GM13977 (cell line): ENCODE measurements around the gene RNF150.

Source experiments
- DNase-seq: peaks from one replicate; pipeline ENCODE4 v3.0.0; 2012; ENCODE audit warnings: low spot score
- CTCF ChIP-seq: IDR thresholded peaks from 2 replicates; pipeline ENCODE4 v1.5.1; 2012; ENCODE audit warnings: mild to moderate bottlenecking, control low read depth; ENCODE audit not compliant: insufficient read depth; ENCODE audit errors: extremely low read depth, missing control alignments
- in situ Hi-C: fragments of 300-500 bp; cut with MboI; formaldehyde crosslinking; loops from one replicate; pipeline ENCODE4 v1.12.0; 2022; ENCODE audit warnings: low sequenced_read_pairs, low pct_unique_long_range_greater_than_20kb, mixed read lengths, inconsistent platforms; ENCODE audit not compliant: unreplicated experiment

RNF150 gene

DNA sequence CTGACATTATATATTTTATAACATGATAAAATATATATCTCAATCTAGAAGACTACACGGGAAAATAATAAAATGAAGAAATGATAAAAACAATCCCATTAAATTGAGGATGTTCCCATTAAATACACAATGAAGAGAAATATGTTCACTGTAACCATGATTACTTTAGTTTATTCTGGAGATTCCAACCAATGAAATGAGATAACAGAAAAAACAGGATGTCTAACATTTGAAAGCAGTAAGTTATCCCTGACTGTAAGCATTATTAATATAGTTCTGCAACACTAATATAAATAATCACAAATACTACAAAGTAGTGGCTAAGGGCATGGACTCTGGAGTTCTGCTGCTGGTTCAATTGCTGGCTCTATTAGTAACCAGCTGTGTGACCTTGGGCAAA is 169.4 kb downstream of the RNF150 start:
- in situ Hi-C loops, result no loop called here
- TF ChIP-seq CTCF, result no peak
- no peak for DNase-seq

- in situ Hi-C loops, result no loop called here
- no peak for DNase-seq
- no peak for TF ChIP-seq CTCF
Observed at GRCh38 chr4:140955641-140956040, 177.6 kb downstream of the RNF150 start.

GRCh38 chr4:140952717-140953116 is 180.6 kb downstream of the RNF150 start:
- in situ Hi-C loops, result no loop called here
- no peak for DNase-seq

GRCh38 chr4:140947506-140947905 is 185.8 kb downstream of the RNF150 start:
- no peak for TF ChIP-seq CTCF
- in situ Hi-C loops, result no loop called here
- DNase-seq, result no peak

More at GRCh38 chr4:140952717-140953116, 180.6 kb downstream of the RNF150 start:
- TF ChIP-seq CTCF, result no peak

- in situ Hi-C loops, result no loop called here
- TF ChIP-seq CTCF, result no peak
- no peak for DNase-seq
Observed at GRCh38 chr4:140945106-140945505, 188.2 kb downstream of the RNF150 start.

DNA sequence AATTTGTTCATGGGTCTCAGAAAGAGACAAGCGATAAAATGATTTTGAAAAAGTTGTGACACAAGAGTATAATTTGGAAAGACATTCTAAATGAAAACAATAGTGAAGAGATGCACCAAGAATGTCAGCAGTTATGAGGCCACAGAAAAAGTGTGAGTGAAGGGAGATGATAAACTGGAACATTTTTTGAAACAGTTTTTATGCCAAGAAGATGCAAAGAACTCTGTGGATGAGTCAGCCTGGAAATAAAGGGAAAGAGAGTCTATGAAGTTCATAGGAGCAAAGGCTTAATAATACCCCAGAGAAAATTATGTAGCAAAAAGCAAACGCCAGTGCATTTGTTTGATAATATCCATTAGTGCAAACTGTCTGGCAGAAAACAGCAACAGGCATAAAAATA is 188.7 kb downstream of the RNF150 start:
- TF ChIP-seq CTCF, result no peak
- DNase-seq, result no peak
- in situ Hi-C loops, result no loop called here

DNA sequence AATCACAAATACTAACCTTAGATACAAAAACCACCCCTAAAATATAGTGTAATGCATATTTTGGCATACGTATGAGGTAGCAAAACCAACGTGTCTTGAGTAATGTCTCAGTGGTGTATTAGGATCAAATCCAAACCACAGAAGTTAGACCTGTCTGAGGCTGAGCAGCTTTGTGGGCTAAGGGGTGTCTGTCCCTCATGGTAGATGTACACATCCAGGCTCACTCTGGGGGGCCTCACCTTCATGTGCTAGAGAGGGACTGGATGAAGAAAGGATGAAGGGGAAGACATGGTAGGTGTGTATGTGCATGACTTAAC is 189.1 kb downstream of the RNF150 start:
- DNase-seq, result no peak
- no peak for TF ChIP-seq CTCF
- in situ Hi-C loops, result no loop called here
